Measurements from ENCODE around the gene MT1M.

DNA sequence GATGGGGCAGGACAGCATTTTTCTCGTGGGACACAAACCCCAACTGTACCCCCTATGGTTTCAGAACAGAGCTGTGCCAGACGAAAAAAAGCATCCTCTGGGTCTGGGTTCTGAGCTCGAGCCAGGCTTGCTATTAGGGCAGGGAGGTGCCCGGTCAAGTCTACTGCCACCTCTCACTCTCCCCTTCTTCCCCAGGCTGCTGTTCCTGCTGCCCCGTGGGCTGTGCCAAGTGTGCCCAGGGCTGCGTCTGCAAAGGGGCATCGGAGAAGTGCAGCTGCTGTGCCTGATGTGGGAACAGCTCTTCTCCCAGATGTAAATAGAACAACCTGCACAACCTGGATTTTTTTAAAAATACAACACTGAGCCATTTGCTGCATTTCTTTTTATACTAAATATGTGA is 5.8 kb upstream of the MT1M start:
- TF ChIP-seq EZH2 (IDR thresholded peaks at IDR 0.05; ENCODE audit: low read depth) = no peak
- TF ChIP-seq, protein P1, sequence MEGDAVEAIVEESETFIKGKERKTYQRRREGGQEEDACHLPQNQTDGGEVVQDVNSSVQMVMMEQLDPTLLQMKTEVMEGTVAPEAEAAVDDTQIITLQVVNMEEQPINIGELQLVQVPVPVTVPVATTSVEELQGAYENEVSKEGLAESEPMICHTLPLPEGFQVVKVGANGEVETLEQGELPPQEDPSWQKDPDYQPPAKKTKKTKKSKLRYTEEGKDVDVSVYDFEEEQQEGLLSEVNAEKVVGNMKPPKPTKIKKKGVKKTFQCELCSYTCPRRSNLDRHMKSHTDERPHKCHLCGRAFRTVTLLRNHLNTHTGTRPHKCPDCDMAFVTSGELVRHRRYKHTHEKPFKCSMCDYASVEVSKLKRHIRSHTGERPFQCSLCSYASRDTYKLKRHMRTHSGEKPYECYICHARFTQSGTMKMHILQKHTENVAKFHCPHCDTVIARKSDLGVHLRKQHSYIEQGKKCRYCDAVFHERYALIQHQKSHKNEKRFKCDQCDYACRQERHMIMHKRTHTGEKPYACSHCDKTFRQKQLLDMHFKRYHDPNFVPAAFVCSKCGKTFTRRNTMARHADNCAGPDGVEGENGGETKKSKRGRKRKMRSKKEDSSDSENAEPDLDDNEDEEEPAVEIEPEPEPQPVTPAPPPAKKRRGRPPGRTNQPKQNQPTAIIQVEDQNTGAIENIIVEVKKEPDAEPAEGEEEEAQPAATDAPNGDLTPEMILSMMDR (conservative IDR thresholded peaks at IDR 0.05) = no peak

All from PC-9 (cell line).